ENCODE data around the gene ZHX3.

GRCh38 chr20:41203660-41204059 lies 113.9 kb downstream of the ZHX3 start:
- TF ChIP-seq POLR2A (IDR thresholded peaks at IDR 0.05; ENCODE audit: low read length) (no peak), GATA1 (IDR thresholded peaks at IDR 0.05; ENCODE audit: low read depth, low read length) (no peak)

All from erythroblast (primary cell).